Thyroid gland (tissue), 4 donors: Measurements from ENCODE around the gene FAM24B. TPM values are rescaled to one million over a fixed set of nuclear protein-coding genes. Genes with fewer than 3 reads are reported as not detected.

Experiments
- DNase-seq, 2 donors: peaks; one replicate each; pipeline ENCODE4 v3.0.0-alpha.2; 2019
- H3K27ac ChIP-seq, 3 donors: fragments of 200-600 bp; sonication (generic); 1 replicate in 2 of 3; 2 replicates in 1 of 3; pipeline ENCODE4 v1.5.1; 2016 to 2019; ENCODE audit warnings: mild to moderate bottlenecking in 1 of 3, moderate library complexity in 1 of 3
- H3K27me3 ChIP-seq: fragments of 200-600 bp; sonication (generic); one replicate; pipeline ENCODE4 v1.5.1; 2019
- H3K36me3 ChIP-seq, 2 donors: fragments of 200-600 bp; sonication (generic); one replicate each; pipeline ENCODE4 v1.5.1; 2016 to 2019
- H3K4me1 ChIP-seq, 2 donors: fragments of 200-600 bp; sonication (generic); one replicate each; pipeline ENCODE4 v1.5.1; 2017 to 2019
- H3K4me3 ChIP-seq, 3 donors: fragments of 200-600 bp; sonication (generic); replicated peaks in 1 of 3; 1 replicate in 2 of 3; 2 replicates in 1 of 3; pipeline ENCODE4 v1.5.1; 2016; ENCODE audit warnings: mild to moderate bottlenecking in 1 of 3
- H3K9me3 ChIP-seq: fragments of 200-600 bp; sonication (generic); one replicate; pipeline ENCODE4 v1.5.1; 2017
- POLR2A ChIP-seq, 2 donors: fragments of 450-650 bp; IDR thresholded peaks; one replicate each; pipeline ENCODE4 v1.6.1; 2017; ENCODE audit warnings: antibody characterized with exemption in 2 of 2, mild to moderate bottlenecking in 2 of 2, moderate library complexity in 1 of 2
- WGBS, 2 donors: methylation state at CpG; one replicate each; pipeline ENCODE4 v1.1.5; 2017; 5-methylcytosine and 5-hydroxymethylcytosine counted together
- intact Hi-C: fragments of 100-400 bp; cut with DNase I; formaldehyde crosslinking; loops from one replicate; pipeline ENCODE4 v1.15.1; 2023
- total RNA-seq, 4 donors: library from RNA; depleted of rRNA; stranded (reverse); fragments of >200 nt; gene quantifications; one replicate each; pipeline ENCODE4 v1.2.3, GENCODE V29; 2016
- TF ChIP-seq, protein P1 (sequence below), 6 experiments: fragments of 200-600 bp in 3 of 6; fragments of 450-650 bp in 3 of 6; sonication (generic) in 3 of 6; IDR thresholded peaks; one replicate each; pipeline ENCODE4 v1.5.1; 2016 to 2019; ENCODE audit warnings: antibody characterized with exemption in 6 of 6, mild to moderate bottlenecking in 2 of 6, inconsistent platforms in 1 of 6, moderate library complexity in 1 of 6

The FAM24B gene
- total RNA-seq, 4 donors from 2014 or later, result 1.4 to 2.1 TPM; not detected in 2

- Histone ChIP-seq H3K27ac (no peak overlapping the region), H3K27me3 (no peaks in the 10 kb centered on the region), H3K4me1 (peaks cover 0 to 8% of the 10 kb centered on the region in 2 donors), H3K4me3 (no peak overlapping the region), H3K9me3 (no peaks in the 10 kb centered on the region), H3K36me3 (no peaks in the 10 kb centered on the region)
- 94 to 96% methylated on average over 1 of the region's 1 CpG for whole genome bisulfite sequencing, 2 donors
- intact Hi-C loops, result no loop called here
- DNase-seq, result no peak
- TF ChIP-seq, protein P1, sequence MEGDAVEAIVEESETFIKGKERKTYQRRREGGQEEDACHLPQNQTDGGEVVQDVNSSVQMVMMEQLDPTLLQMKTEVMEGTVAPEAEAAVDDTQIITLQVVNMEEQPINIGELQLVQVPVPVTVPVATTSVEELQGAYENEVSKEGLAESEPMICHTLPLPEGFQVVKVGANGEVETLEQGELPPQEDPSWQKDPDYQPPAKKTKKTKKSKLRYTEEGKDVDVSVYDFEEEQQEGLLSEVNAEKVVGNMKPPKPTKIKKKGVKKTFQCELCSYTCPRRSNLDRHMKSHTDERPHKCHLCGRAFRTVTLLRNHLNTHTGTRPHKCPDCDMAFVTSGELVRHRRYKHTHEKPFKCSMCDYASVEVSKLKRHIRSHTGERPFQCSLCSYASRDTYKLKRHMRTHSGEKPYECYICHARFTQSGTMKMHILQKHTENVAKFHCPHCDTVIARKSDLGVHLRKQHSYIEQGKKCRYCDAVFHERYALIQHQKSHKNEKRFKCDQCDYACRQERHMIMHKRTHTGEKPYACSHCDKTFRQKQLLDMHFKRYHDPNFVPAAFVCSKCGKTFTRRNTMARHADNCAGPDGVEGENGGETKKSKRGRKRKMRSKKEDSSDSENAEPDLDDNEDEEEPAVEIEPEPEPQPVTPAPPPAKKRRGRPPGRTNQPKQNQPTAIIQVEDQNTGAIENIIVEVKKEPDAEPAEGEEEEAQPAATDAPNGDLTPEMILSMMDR (IDR thresholded peaks at IDR 0.05), result no peak
- no peak for TF ChIP-seq POLR2A (IDR thresholded peaks at IDR 0.05)
Measured at GRCh38 chr10:122856902-122857301, 22.5 kb downstream of the FAM24B start.

DNA sequence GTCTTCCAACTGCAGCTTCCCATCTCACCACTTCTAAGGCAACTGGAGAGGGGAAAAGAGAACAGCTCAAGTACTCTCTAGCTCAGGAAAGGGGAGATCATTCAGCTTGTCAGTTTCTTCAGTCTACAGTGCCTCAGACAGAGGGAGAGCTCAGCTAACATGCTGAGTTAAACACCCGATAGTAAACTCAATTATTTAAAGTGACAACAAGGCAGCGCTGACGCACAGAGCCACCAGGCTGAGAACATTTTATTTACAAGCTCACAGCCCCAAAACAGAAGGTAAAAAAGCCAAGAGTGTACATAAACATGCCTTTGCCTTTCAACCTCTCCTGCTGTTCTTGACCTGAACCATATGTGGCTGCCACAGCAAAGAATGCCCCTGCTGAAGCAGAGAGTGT, 23.6 kb downstream of the FAM24B start:
- H3K4me3 ChIP-seq, result no peak overlapping the region
- H3K9me3 ChIP-seq, result no peaks in the 10 kb centered on the region
- no peak overlapping the region for H3K27ac ChIP-seq
- 66 to 72% methylated on average over 3 of the region's 3 CpGs for WGBS, 2 donors
- intact Hi-C loops, result no loop called here
- no peaks in the 10 kb centered on the region for H3K36me3 ChIP-seq
- TF ChIP-seq, protein P1 (IDR thresholded peaks at IDR 0.05), result no peak
- no peak for TF ChIP-seq POLR2A (IDR thresholded peaks at IDR 0.05)
- H3K27me3 ChIP-seq, result no peaks in the 10 kb centered on the region
- H3K4me1 ChIP-seq, result peaks cover 5 to 6% of the 10 kb centered on the region in 2 donors
- no peak for DNase-seq

DNA sequence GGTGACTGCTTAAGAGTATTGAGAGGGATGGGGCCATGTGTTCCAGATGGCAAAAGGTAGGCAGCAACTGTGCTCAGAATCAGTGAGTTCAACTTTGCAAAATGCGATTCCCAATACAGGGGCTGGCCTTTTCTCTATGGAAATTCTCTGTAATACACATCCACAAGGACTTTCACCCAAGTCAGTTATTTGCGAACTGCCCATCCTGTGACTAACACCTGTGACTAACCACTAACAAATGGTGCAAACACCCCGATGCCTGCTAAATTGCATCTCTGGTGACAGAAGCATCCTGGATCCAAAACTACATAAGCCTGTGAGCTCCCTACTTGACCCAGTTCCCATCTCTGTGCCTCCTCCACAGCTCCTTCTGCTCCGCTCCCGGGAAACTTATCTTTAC, 24.7 kb downstream of the FAM24B start:
- TF ChIP-seq, protein P1 (IDR thresholded peaks at IDR 0.05), result no peak
- no peak for TF ChIP-seq POLR2A (IDR thresholded peaks at IDR 0.05)
- intact Hi-C loops, result no loop called here
- 89 to 90% methylated on average over 5 of the region's 5 CpGs for WGBS, 2 donors

DNA sequence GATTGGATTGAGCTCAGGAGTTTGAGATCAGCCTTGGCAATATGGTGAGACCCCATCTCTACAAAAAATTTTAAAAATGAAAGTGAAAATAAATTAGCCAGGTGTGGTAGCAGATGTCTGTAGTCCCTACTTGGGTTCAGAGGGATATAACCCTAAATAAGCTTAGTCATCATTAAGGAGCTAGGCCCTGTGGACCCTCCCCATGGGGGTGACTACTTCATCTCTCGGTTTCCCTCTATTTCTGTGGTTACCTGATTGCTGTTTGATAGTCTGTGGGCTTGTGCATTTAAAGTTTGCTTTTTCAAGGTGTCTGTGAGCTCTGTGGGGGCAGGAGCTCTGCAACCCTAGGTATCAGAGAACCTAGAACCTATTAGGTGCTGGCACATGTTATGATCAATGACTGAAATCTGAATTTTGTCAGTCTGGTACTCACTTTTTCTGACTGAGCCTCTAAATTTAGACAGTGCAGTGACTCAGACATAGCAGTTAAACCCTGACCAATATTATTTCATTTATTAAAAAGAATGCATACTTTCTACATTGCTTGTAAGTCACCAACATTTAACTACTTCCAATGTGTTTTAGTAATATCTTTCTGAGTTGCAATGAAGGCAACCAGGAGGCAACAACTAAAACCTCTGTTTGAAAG, 25.6 kb downstream of the FAM24B start:
- no peaks in the 10 kb centered on the region for H3K9me3 ChIP-seq
- WGBS, 2 donors, result 87 to 90% methylated on average over 1 of the region's 1 CpG
- peaks cover 6 to 16% of the 10 kb centered on the region in 2 donors for H3K4me1 ChIP-seq
- DNase-seq, result no peak
- intact Hi-C loops, result no loop called here
- no peaks in the 10 kb centered on the region for H3K36me3 ChIP-seq
- H3K27ac ChIP-seq, result no peak overlapping the region
- no peak overlapping the region for H3K4me3 ChIP-seq
- no peaks in the 10 kb centered on the region for H3K27me3 ChIP-seq
- TF ChIP-seq, protein P1 (IDR thresholded peaks at IDR 0.05), result no peak
- no peak for TF ChIP-seq POLR2A (IDR thresholded peaks at IDR 0.05)

More for the DNA sequence above, 24.7 kb downstream of the FAM24B start:
- DNase-seq, result no peak
- peaks cover 6 to 16% of the 10 kb centered on the region in 2 donors for H3K4me1 ChIP-seq
- no peak overlapping the region for H3K27ac ChIP-seq
- H3K36me3 ChIP-seq, result no peaks in the 10 kb centered on the region
- no peak overlapping the region for H3K4me3 ChIP-seq
- H3K9me3 ChIP-seq, result no peaks in the 10 kb centered on the region
- no peaks in the 10 kb centered on the region for H3K27me3 ChIP-seq

DNA sequence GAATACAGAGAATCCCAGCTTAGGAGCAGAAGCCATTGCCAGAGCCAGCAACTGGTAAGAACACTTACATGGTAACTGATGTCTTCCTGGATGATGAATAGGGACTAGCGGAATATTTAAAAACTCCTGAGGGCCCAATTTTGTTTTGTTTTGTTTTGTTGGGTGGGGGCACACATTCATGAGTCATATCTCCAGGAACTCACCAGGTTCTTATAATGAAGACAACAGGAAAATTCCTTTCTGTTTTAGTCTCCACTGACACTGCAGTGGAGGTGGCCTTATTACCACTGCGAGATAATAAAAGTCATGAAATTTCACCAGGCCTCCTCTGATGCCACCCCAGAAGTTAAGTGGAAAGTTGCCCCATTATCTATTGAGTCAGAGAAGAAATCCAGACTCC, 27.1 kb downstream of the FAM24B start:
- Histone ChIP-seq H3K9me3 (no peaks in the 10 kb centered on the region), H3K4me3 (no peak overlapping the region), H3K27me3 (no peaks in the 10 kb centered on the region), H3K4me1 (peaks cover 6 to 16% of the 10 kb centered on the region in 2 donors), H3K27ac (no peak overlapping the region), H3K36me3 (no peaks in the 10 kb centered on the region)
- no peak for TF ChIP-seq POLR2A (IDR thresholded peaks at IDR 0.05)
- TF ChIP-seq, protein P1 (IDR thresholded peaks at IDR 0.05), result no peak
- intact Hi-C loops, result no loop called here
- WGBS, 2 donors, result 93 to 96% methylated on average over 2 of the region's 2 CpGs
- DNase-seq, result no peak
